ENCODE measurements around the gene RTEL1. TPM values are rescaled to one million over a fixed set of nuclear protein-coding genes. Genes with fewer than 3 reads are reported as not detected.

Gene RTEL1
- total and polyA plus RNA-seq, 2 donors (not counting 1 experiment from before 2014, with no cell fraction given) = 15.1 to 32.6 TPM

DNA sequence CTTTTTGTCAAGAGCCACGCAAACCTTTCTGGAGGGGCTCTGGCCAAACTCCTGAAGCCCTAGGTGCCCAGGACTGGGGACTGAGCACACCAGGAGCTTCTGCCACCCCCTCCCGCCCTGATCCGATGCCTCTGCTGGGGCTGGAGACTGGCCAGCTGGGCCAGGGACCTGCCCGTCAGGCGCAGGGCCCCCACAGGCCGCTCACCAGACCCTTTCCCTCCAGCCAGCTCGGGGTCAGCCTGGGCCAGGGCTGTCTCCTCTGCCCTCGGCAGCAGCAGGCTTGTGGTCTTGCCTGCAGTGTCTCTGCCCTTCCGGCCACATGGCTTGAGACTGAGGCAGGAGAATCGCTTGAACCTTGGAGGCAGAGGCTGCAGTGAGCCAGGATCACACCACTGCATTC lies 14.6 kb downstream of the RTEL1 start:
- WGBS (ENCODE audit: insufficient coverage) = 98% methylated on average over 10 of the region's 10 CpGs

GRCh38 chr20:63673951-63674350 lies 15.8 kb downstream of the RTEL1 start:
- ATAC-seq (ENCODE audit: low read depth) (no peak), DNase-seq (no peak)
- H3K4me2 ChIP-seq (replicated peaks; ENCODE audit: low read depth, low read length, poor library complexity, severe bottlenecking) = no peak overlapping the region
- no peaks in the 10 kb centered on the region for H3K9me3 ChIP-seq (ENCODE audit: control extremely low read depth in 1 of 3, control insufficient read depth in 2 of 3, insufficient read depth in 1 of 3, low read length in 2 of 3)
- no peaks in the 10 kb centered on the region for H3K79me2 ChIP-seq (ENCODE audit: control insufficient read depth, insufficient read depth, low read length)
- H3K4me3 ChIP-seq (ENCODE audit: control extremely low read depth in 1 of 5, extremely low read depth in 1 of 5, insufficient read depth in 1 of 5, low read depth in 2 of 5, low read length in 4 of 5) = no peak overlapping the region
- H3K4me1 ChIP-seq (ENCODE audit: control insufficient read depth in 2 of 2, insufficient read depth in 2 of 2, low read length in 2 of 2) = no peaks in the 10 kb centered on the region
- no peaks in the 10 kb centered on the region for H3K27me3 Mint-ChIP-seq
- no peaks in the 10 kb centered on the region for H3K4me1 Mint-ChIP-seq
- H3K27ac Mint-ChIP-seq = no peak overlapping the region
- H2AFZ ChIP-seq (ENCODE audit: insufficient read depth, low read depth, low read length, poor library complexity, severe bottlenecking) = no peak overlapping the region
- no peak for TF ChIP-seq CTCF (IDR thresholded peaks at IDR 0.05)
- TF ChIP-seq EZH2 (IDR thresholded peaks at IDR 0.05; ENCODE audit: borderline replicate concordance, insufficient read depth, low read depth, low read length, poor library complexity, severe bottlenecking) = no peak
- H3K9me3 Mint-ChIP-seq (ENCODE audit: insufficient read depth) = no peaks in the 10 kb centered on the region
- H3K36me3 ChIP-seq (replicated peaks in 1 of 2; ENCODE audit: control extremely low read depth in 1 of 2, control insufficient read depth in 1 of 2, extremely low read depth in 1 of 2, insufficient read depth in 2 of 2, low read length in 1 of 2) = peaks cover 0 to 12% of the 10 kb centered on the region in 2 experiments
- POLR2A ChIA-PET = no interaction called here
- H4K20me1 ChIP-seq (ENCODE audit: control insufficient read depth, insufficient read depth, low read length, poor library complexity, severe bottlenecking) = no peaks in the 10 kb centered on the region
- no peaks in the 10 kb centered on the region for H3K27me3 ChIP-seq (replicated peaks in 1 of 4; ENCODE audit: control extremely low read depth in 1 of 4, control insufficient read depth in 3 of 4, insufficient read depth in 4 of 4, low read length in 3 of 4)
- intact Hi-C loops (cut with micrococcal nuclease) = no loop called here
- H3K27ac ChIP-seq (ENCODE audit: low read length in 2 of 2) = no peak overlapping the region
- CTCF ChIA-PET = interaction anchor here (0.5 kb wide), 1 partner anchor 44 kb away, joined by 3 read pairs; no protein-coding TSS in a partner anchor
- 97% methylated on average over 13 of the region's 14 CpGs for whole genome bisulfite sequencing (ENCODE audit: insufficient coverage)
- no peak overlapping the region for H3K9ac ChIP-seq (ENCODE audit: low read length)
- no peak overlapping the region for H3K4me3 Mint-ChIP-seq

More for the DNA sequence above, 14.6 kb downstream of the RTEL1 start:
- H2AFZ ChIP-seq (ENCODE audit: insufficient read depth, low read depth, low read length, poor library complexity, severe bottlenecking) = no peak overlapping the region
- H3K36me3 ChIP-seq (replicated peaks in 1 of 2; ENCODE audit: control extremely low read depth in 1 of 2, control insufficient read depth in 1 of 2, extremely low read depth in 1 of 2, insufficient read depth in 2 of 2, low read length in 1 of 2) = peaks cover 0 to 16% of the 10 kb centered on the region in 2 experiments
- intact Hi-C loops (cut with micrococcal nuclease) = no loop called here
- ATAC-seq (ENCODE audit: low read depth) (no peak), DNase-seq (no peak)
- Mint-ChIP-seq H3K27me3 (no peaks in the 10 kb centered on the region), H3K4me1 (no peaks in the 10 kb centered on the region), H3K9me3 (ENCODE audit: insufficient read depth) (no peaks in the 10 kb centered on the region), H3K4me3 (no peak overlapping the region), H3K27ac (no peak overlapping the region)
- H3K4me1 ChIP-seq (ENCODE audit: control insufficient read depth in 2 of 2, insufficient read depth in 2 of 2, low read length in 2 of 2) = no peaks in the 10 kb centered on the region
- POLR2A ChIA-PET = no interaction called here
- CTCF ChIA-PET = no interaction called here
- H3K9ac ChIP-seq (ENCODE audit: low read length) = no peak overlapping the region
- H4K20me1 ChIP-seq (ENCODE audit: control insufficient read depth, insufficient read depth, low read length, poor library complexity, severe bottlenecking) = no peaks in the 10 kb centered on the region
- TF ChIP-seq CTCF (IDR thresholded peaks at IDR 0.05) = no peak
- no peak for TF ChIP-seq EZH2 (IDR thresholded peaks at IDR 0.05; ENCODE audit: borderline replicate concordance, insufficient read depth, low read depth, low read length, poor library complexity, severe bottlenecking)
- H3K79me2 ChIP-seq (ENCODE audit: control insufficient read depth, insufficient read depth, low read length) = no peaks in the 10 kb centered on the region
- H3K9me3 ChIP-seq (ENCODE audit: control extremely low read depth in 1 of 3, control insufficient read depth in 2 of 3, insufficient read depth in 1 of 3, low read length in 2 of 3) = no peaks in the 10 kb centered on the region
- no peaks in the 10 kb centered on the region for H3K27me3 ChIP-seq (replicated peaks in 1 of 4; ENCODE audit: control extremely low read depth in 1 of 4, control insufficient read depth in 3 of 4, insufficient read depth in 4 of 4, low read length in 3 of 4)
- no peak overlapping the region for H3K27ac ChIP-seq (ENCODE audit: low read length in 2 of 2)
- H3K4me2 ChIP-seq (replicated peaks; ENCODE audit: low read depth, low read length, poor library complexity, severe bottlenecking) = no peak overlapping the region
- no peak overlapping the region for H3K4me3 ChIP-seq (ENCODE audit: control extremely low read depth in 1 of 5, extremely low read depth in 1 of 5, insufficient read depth in 1 of 5, low read depth in 2 of 5, low read length in 4 of 5)
